ENCODE data around the gene ITPKB.

Gene ITPKB

GRCh38 chr1:226610671-226611070, 128.4 kb downstream of the ITPKB start:
- DNase-seq: no peak
- H3K27ac ChIP-seq (ENCODE audit: low read length): no peak overlapping the region
- no peaks in the 10 kb centered on the region for H3F3A ChIP-seq (ENCODE audit: insufficient read depth, low read length)
- H2AFZ ChIP-seq (ENCODE audit: low read length): no peak overlapping the region
- H3K9me3 ChIP-seq (replicated peaks; ENCODE audit: insufficient read depth, low read length): no peaks in the 10 kb centered on the region
- no peak overlapping the region for H3K4me2 ChIP-seq (ENCODE audit: low read depth, low read length)
- no peak overlapping the region for H3K9ac ChIP-seq (ENCODE audit: low read length)
- no peaks in the 10 kb centered on the region for H3K27me3 ChIP-seq (replicated peaks; ENCODE audit: insufficient read depth, low read length)
- H3K36me3 ChIP-seq (replicated peaks; ENCODE audit: insufficient read depth, low read length): no peaks in the 10 kb centered on the region
- TF ChIP-seq EZH2 (optimal IDR thresholded peaks at IDR 0.05; ENCODE audit: low read depth, low read length): no peak
- TF ChIP-seq CTCF (IDR thresholded peaks at IDR 0.05; ENCODE audit: low read length): no peak
- TF ChIP-seq EZH2phosphoT487 (IDR thresholded peaks at IDR 0.05; ENCODE audit: low read length): no peak
- no peaks in the 10 kb centered on the region for H4K20me1 ChIP-seq (ENCODE audit: insufficient read depth, low read length)
- no peaks in the 10 kb centered on the region for H3K9me2 ChIP-seq (replicated peaks; ENCODE audit: insufficient read depth, low read length)
- H3K79me2 ChIP-seq (ENCODE audit: low read length): no peaks in the 10 kb centered on the region
- no peak overlapping the region for H3K4me3 ChIP-seq (ENCODE audit: low read length)
- 0 out of 2 replicates have a peak, but pooled peaks cover 7% of the 10 kb centered on the region for H3K4me1 ChIP-seq (ENCODE audit: low read length)

GRCh38 chr1:226609836-226610455, 129.1 kb downstream of the ITPKB start:
- Histone ChIP-seq H3K4me1 (ENCODE audit: low read length) (0 out of 2 replicates have a peak, but pooled peaks cover 7% of the 10 kb centered on the region), H3K9ac (ENCODE audit: low read length) (no peak overlapping the region), H3K4me3 (ENCODE audit: low read length) (no peak overlapping the region), H3K4me2 (ENCODE audit: low read depth, low read length) (no peak overlapping the region), H3K27ac (ENCODE audit: low read length) (no peak overlapping the region), H3K9me2 (replicated peaks; ENCODE audit: insufficient read depth, low read length) (no peaks in the 10 kb centered on the region), H2AFZ (ENCODE audit: low read length) (no peak overlapping the region), H3K27me3 (replicated peaks; ENCODE audit: insufficient read depth, low read length) (no peaks in the 10 kb centered on the region), H3K79me2 (ENCODE audit: low read length) (no peaks in the 10 kb centered on the region), H3K9me3 (replicated peaks; ENCODE audit: insufficient read depth, low read length) (no peaks in the 10 kb centered on the region), H3F3A (ENCODE audit: insufficient read depth, low read length) (no peaks in the 10 kb centered on the region), H4K20me1 (ENCODE audit: insufficient read depth, low read length) (no peaks in the 10 kb centered on the region), H3K36me3 (replicated peaks; ENCODE audit: insufficient read depth, low read length) (no peaks in the 10 kb centered on the region)
- TF ChIP-seq EZH2phosphoT487 (IDR thresholded peaks at IDR 0.05; ENCODE audit: low read length): no peak
- no peak for TF ChIP-seq CTCF (IDR thresholded peaks at IDR 0.05; ENCODE audit: low read length)
- no peak for TF ChIP-seq EZH2 (optimal IDR thresholded peaks at IDR 0.05; ENCODE audit: low read depth, low read length)
- DNase-seq: peak; percentile 42

GRCh38 chr1:226608699-226609505, 130.2 kb downstream of the ITPKB start:
- H3K79me2 ChIP-seq (ENCODE audit: low read length): no peaks in the 10 kb centered on the region
- H3K4me2 ChIP-seq (ENCODE audit: low read depth, low read length): no peak overlapping the region
- no peak overlapping the region for H2AFZ ChIP-seq (ENCODE audit: low read length)

More at GRCh38 chr1:226608699-226609505, 130.2 kb downstream of the ITPKB start:
- H3F3A ChIP-seq (ENCODE audit: insufficient read depth, low read length): no peaks in the 10 kb centered on the region
- 0 out of 2 replicates have a peak, but pooled peaks cover 7% of the 10 kb centered on the region for H3K4me1 ChIP-seq (ENCODE audit: low read length)
- H3K27me3 ChIP-seq (replicated peaks; ENCODE audit: insufficient read depth, low read length): no peaks in the 10 kb centered on the region
- H3K27ac ChIP-seq (ENCODE audit: low read length): no peak overlapping the region
- H3K9ac ChIP-seq (ENCODE audit: low read length): no peak overlapping the region
- H3K9me3 ChIP-seq (replicated peaks; ENCODE audit: insufficient read depth, low read length): no peaks in the 10 kb centered on the region
- no peaks in the 10 kb centered on the region for H4K20me1 ChIP-seq (ENCODE audit: insufficient read depth, low read length)
- no peaks in the 10 kb centered on the region for H3K36me3 ChIP-seq (replicated peaks; ENCODE audit: insufficient read depth, low read length)
- H3K4me3 ChIP-seq (ENCODE audit: low read length): no peak overlapping the region
- no peaks in the 10 kb centered on the region for H3K9me2 ChIP-seq (replicated peaks; ENCODE audit: insufficient read depth, low read length)
- DNase-seq: peak; percentile 73
- TF ChIP-seq CTCF (IDR thresholded peaks at IDR 0.05; ENCODE audit: low read length): peak; percentile 97
- no peak for TF ChIP-seq EZH2phosphoT487 (IDR thresholded peaks at IDR 0.05; ENCODE audit: low read length)
- no peak for TF ChIP-seq EZH2 (optimal IDR thresholded peaks at IDR 0.05; ENCODE audit: low read depth, low read length)

Data from MM.1S (cell line).